ENCODE data around the gene ZNF592.

DNA sequence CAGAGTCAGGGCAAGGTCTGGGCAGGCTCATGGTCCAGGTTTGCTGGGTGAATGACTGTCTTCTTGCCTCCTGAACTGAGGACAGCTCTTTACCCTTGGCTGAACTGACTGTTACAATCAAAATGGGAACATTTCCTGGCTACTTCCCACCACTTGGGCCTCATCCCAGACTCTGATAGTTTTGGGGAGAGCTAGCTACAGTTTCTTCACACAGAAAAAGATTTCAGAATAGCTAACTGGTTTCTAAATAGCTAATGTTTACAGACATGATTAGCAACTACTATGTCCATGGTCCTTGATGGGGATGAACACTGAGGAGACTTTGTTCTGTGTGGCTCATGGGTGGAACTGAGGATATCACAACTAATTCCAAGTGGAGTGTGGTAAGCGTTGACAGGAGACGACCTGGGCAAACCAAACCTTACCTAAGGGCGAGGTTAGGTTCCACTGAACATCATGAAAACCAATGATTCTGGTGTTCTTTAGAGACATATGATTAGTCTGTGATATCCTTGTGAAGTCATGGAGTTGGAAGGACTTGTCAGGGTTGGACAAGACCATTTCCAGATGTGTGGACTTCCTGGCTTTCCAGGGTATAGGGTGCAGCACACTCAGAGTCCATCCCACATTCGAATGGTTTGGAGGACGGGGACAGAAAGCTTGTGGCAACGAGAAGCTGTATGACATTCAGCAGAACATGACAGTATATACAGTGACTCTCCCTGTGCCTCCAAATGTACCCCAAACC is 76.0 kb downstream of the ZNF592 start:
- no peak for TF ChIP-seq POLR2A (IDR thresholded peaks at IDR 0.05)
- no peak for TF ChIP-seq CTCF (IDR thresholded peaks at IDR 0.05)

Measured in testis (tissue), 2 donors.